Nephron (organoid): ENCODE data around the gene HAGHL.

Experiments used
- H3K27ac Mint-ChIP-seq, 3 experiments: 2 replicates each; pipeline ENCODE4 v1.8.0; 2020; ENCODE audit warnings: mixed read lengths in 3 of 3, mild to moderate bottlenecking in 2 of 3, moderate library complexity in 1 of 3
- H3K27me3 Mint-ChIP-seq: 2 replicates; pipeline ENCODE4 v1.8.0; 2021; ENCODE audit warnings: low read depth, mild to moderate bottlenecking, moderate library complexity, mixed read lengths
- H3K36me3 Mint-ChIP-seq: 2 replicates; pipeline ENCODE4 v1.8.0; 2020; ENCODE audit warnings: low read depth, mixed read lengths
- H3K4me1 Mint-ChIP-seq: 2 replicates; pipeline ENCODE4 v1.8.0; 2020; ENCODE audit warnings: mixed read lengths
- H3K4me3 Mint-ChIP-seq, 3 experiments: 2 replicates each; pipeline ENCODE4 v1.8.0; 2020; ENCODE audit warnings: mild to moderate bottlenecking in 3 of 3, mixed read lengths in 3 of 3, moderate library complexity in 2 of 3
- H3K9me3 Mint-ChIP-seq: 2 replicates; pipeline ENCODE4 v1.8.0; 2020; ENCODE audit warnings: mixed read lengths
- TF ChIP-seq, protein P1 (sequence below), 3 experiments: fragments of 200-600 bp; sonication (generic); IDR thresholded peaks; one replicate each; pipeline ENCODE4 v1.5.0; 2021; ENCODE audit warnings: antibody characterized with exemption in 3 of 3; ENCODE audit not compliant: unreplicated experiment in 3 of 3

The HAGHL gene

DNA sequence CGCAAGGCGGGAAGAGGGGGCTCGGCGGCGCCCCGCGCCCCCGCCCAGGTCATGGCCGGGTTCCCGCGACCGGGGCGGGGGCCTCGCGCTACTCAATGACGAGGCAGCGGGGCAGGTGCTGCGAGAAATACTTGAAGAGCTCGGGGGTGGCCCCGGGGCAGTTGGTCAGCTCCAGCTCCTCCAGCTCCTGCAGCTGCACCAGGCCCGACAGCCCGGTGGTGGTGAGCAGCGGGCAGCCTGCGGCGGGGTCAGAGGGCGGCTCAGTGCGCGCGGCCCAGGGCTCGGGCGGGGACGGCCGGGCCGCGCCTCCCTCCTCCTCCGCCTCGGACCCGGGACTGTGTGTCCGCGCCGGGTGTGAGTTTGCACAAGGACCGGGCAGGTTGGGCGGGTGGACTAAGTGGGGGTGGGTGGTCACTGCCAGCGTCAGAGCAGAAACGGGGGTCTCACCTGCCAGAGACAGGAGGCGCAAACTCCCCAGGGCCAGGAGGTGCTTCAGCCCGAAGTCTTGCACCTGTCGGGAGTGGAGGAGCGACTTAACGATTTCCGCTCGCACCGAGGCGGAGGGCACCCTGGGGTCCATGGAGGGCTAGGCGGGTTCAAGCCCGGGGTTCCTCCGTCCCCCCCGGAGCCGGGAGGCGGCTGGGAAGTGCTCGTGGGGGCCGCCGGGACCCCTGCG, 32.6 kb upstream of the HAGHL start:
- Mint-ChIP-seq H3K9me3 (no peaks in the 10 kb centered on the region), H3K36me3 (no peaks in the 10 kb centered on the region), H3K27ac (no peak overlapping the region), H3K4me3 (no peak overlapping the region), H3K4me1 (peaks cover 10% of the 10 kb centered on the region), H3K27me3 (peaks cover 85% of the 10 kb centered on the region)
- TF ChIP-seq, protein P1, sequence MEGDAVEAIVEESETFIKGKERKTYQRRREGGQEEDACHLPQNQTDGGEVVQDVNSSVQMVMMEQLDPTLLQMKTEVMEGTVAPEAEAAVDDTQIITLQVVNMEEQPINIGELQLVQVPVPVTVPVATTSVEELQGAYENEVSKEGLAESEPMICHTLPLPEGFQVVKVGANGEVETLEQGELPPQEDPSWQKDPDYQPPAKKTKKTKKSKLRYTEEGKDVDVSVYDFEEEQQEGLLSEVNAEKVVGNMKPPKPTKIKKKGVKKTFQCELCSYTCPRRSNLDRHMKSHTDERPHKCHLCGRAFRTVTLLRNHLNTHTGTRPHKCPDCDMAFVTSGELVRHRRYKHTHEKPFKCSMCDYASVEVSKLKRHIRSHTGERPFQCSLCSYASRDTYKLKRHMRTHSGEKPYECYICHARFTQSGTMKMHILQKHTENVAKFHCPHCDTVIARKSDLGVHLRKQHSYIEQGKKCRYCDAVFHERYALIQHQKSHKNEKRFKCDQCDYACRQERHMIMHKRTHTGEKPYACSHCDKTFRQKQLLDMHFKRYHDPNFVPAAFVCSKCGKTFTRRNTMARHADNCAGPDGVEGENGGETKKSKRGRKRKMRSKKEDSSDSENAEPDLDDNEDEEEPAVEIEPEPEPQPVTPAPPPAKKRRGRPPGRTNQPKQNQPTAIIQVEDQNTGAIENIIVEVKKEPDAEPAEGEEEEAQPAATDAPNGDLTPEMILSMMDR (IDR thresholded peaks at IDR 0.05; ENCODE audit: unreplicated experiment in 3 of 3), result no peak

DNA sequence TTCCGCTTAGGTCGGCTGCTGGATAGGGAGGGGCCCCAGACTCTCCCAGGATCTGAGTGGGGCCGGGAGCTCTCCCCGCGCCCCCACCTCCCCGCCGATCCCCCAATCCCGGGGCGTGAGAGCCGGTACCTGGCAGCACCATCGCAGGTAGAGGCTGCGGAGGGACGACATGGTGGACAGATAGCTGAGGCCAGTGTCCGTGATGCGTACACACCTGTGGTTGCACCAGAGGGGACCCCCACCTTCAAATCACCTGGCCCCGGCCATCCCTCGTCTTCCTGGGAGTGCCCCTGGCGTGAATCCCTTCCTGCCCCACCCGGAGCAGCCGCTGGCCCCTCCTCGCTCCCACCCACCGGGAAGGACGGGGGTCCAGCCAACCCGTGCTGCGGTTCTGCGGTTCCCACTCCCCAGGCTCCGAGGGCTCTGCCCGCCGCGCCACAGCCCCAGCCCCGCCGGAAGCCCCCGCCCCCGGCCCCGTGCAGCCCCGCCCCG, 32.0 kb upstream of the HAGHL start:
- TF ChIP-seq, protein P1 (IDR thresholded peaks at IDR 0.05; ENCODE audit: unreplicated experiment in 3 of 3), result no peak
- peaks cover 10% of the 10 kb centered on the region for H3K4me1 Mint-ChIP-seq
- H3K9me3 Mint-ChIP-seq, result no peaks in the 10 kb centered on the region
- H3K27me3 Mint-ChIP-seq, result peaks cover 90% of the 10 kb centered on the region
- no peaks in the 10 kb centered on the region for H3K36me3 Mint-ChIP-seq
- no peak overlapping the region for H3K27ac Mint-ChIP-seq
- no peak overlapping the region for H3K4me3 Mint-ChIP-seq

DNA sequence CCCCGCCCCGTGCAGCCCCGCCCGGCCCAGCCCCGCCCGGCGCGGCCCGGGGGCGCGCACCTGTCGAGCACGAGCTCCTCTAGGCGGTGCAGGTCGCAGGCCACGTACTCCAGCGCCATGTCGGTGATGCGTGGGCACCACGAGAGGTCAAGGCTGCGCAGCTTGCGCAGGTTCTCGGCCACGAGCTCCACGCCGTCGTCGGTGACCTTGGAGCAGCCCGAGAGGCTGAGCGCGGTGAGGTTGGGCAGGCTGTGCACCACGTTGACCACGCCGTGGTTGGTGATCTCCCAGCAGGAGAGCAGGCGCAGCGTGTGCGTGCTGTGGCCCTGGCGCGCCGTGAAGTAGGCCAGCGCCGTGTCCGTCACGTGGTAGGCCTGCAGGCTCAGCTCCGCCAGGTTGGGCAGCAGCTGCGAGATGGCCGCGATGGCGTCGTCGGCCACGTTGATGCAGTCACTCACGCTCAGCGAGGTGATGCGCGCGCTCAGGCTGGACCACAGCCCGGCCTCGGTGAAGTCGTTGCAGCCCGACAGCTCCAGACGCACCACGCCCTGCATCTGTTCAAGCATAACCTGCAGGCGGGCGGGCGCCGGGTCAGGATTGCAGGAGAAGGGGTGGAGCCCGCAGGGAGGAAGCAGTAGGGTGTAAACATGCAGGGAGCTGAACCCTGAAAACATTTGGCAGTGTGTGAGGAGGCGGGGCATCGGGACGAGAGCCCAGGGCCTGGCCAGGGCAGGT, 31.4 kb upstream of the HAGHL start:
- Mint-ChIP-seq H3K4me1 (peaks cover 5% of the 10 kb centered on the region), H3K36me3 (no peaks in the 10 kb centered on the region), H3K9me3 (no peaks in the 10 kb centered on the region), H3K4me3 (peak overlapping the region in 1 of 3 experiments; percentile 23), H3K27ac (no peak overlapping the region), H3K27me3 (peaks cover 90% of the 10 kb centered on the region)
- TF ChIP-seq, protein P1 (IDR thresholded peaks at IDR 0.05; ENCODE audit: unreplicated experiment in 3 of 3), result no peak

DNA sequence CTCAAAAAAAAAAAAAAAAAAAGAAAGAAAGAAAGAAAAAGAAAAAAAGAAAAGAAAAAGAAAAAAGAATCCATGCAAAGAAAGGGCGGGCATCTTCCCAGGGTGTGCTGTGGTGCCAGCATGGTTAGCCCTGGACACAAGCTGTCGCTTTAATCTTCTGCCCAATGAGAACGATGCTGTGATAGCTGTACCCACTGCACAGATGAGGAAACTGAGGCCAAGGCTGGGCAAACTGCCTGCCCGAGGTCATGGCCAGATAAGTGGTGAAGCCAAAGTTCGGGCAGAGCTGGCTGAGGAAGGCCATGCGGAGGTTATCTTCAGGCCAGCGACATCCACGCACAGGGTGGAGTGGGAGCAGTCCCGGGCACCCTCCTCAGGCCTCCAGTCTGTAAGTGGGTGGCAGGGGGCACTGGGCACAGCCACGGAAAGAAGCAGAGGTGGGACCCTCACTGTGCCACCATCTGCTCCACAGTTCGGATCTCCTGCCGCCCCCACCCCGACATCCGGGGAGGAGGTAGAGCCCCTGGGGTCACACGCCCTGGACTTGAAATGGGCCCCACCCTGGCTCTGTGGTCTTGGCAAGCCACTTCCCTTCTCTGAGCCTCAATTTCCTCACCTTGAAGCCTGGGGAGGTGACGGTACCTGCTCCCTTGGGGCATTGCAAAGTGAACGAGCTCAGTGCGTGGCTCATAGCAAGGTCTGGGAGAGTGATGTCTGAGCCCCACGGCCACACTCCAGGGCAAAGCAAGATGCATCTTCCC, 27.8 kb upstream of the HAGHL start:
- Mint-ChIP-seq H3K4me3 (no peak overlapping the region), H3K36me3 (no peaks in the 10 kb centered on the region), H3K27me3 (peaks cover 91% of the 10 kb centered on the region), H3K9me3 (no peaks in the 10 kb centered on the region), H3K27ac (no peak overlapping the region), H3K4me1 (no peaks in the 10 kb centered on the region)
- TF ChIP-seq, protein P1 (IDR thresholded peaks at IDR 0.05; ENCODE audit: unreplicated experiment in 3 of 3), result no peak

DNA sequence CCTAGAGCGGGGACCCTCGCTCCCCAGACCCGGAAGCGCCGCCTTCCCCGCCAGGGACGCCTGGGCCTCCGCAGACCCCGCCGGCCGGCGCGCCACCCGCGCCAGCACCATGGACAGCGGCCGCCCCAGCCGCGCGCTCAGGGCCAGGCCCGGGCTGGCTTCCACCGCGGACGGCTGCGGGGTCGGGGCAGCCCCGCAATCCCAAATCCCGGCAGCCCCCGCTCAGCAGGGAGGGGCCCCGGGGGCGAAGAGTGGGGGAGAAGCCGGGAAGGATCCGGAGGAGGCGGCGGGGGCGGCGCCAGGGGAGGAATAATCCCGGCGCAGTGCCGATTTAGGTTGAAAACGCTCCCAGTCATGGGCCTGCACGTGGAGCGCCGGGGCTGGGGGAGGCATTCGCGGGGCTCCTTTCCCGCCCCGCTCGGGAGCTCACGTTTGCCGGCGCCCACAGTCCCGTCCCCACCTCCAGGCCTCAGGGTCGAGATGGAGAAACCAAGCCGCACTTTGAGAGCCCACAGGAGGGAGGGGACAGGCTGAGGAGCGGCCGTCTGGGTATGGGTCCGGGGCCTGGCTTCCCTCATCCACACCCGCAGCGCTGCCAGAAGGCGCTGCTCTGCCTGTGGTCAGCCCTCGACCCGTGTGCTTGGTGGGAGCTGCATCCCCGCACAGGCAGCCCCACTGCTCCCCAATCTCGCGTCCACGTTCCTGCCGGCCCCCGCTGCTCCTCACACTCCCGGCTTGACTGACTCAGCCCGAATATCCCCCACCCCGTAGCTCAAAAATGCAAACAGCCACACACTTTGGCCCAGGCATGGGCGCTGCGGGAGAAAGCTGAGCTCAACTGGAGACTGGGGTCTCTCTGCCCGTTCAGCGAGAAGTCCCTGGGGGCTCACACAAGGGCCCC, 26.0 kb upstream of the HAGHL start:
- Mint-ChIP-seq H3K27ac (no peak overlapping the region), H3K36me3 (no peaks in the 10 kb centered on the region), H3K4me3 (no peak overlapping the region), H3K27me3 (peaks cover 86% of the 10 kb centered on the region), H3K4me1 (no peaks in the 10 kb centered on the region), H3K9me3 (no peaks in the 10 kb centered on the region)
- TF ChIP-seq, protein P1 (IDR thresholded peaks at IDR 0.05; ENCODE audit: unreplicated experiment in 3 of 3), result no peak
